ENCODE results near the gene GNA12.

- TF ChIP-seq, protein P1, sequence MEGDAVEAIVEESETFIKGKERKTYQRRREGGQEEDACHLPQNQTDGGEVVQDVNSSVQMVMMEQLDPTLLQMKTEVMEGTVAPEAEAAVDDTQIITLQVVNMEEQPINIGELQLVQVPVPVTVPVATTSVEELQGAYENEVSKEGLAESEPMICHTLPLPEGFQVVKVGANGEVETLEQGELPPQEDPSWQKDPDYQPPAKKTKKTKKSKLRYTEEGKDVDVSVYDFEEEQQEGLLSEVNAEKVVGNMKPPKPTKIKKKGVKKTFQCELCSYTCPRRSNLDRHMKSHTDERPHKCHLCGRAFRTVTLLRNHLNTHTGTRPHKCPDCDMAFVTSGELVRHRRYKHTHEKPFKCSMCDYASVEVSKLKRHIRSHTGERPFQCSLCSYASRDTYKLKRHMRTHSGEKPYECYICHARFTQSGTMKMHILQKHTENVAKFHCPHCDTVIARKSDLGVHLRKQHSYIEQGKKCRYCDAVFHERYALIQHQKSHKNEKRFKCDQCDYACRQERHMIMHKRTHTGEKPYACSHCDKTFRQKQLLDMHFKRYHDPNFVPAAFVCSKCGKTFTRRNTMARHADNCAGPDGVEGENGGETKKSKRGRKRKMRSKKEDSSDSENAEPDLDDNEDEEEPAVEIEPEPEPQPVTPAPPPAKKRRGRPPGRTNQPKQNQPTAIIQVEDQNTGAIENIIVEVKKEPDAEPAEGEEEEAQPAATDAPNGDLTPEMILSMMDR (IDR thresholded peaks at IDR 0.05), result no peak
- TF ChIP-seq POLR2A (IDR thresholded peaks at IDR 0.05), result no peak
These were observed 133.8 kb downstream of the GNA12 start for GRCh38 chr7:2710286-2710655.
